ENCODE data around the gene DRAP1.

DNA sequence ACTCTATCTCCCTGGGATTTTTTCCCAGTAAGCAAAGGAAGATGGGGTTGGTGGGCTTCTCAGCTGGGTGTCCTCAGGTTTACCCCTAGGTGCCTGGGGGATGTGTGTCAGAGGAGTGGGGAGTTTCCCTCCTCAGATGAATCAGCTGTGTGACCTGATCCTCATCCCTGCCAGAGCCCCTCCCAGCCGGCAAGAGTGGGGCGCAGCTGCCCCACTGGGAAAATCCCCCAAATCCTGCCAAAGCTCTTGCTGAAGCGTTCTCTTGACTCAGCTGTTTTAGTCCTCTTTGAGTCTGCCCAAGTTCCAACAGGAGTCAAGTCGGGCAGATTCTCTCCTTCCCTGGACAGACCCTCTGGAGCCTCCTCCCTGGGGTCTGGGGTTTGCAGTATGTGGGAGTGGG lies 6.4 kb upstream of the DRAP1 start:
- TF ChIP-seq, protein P1, sequence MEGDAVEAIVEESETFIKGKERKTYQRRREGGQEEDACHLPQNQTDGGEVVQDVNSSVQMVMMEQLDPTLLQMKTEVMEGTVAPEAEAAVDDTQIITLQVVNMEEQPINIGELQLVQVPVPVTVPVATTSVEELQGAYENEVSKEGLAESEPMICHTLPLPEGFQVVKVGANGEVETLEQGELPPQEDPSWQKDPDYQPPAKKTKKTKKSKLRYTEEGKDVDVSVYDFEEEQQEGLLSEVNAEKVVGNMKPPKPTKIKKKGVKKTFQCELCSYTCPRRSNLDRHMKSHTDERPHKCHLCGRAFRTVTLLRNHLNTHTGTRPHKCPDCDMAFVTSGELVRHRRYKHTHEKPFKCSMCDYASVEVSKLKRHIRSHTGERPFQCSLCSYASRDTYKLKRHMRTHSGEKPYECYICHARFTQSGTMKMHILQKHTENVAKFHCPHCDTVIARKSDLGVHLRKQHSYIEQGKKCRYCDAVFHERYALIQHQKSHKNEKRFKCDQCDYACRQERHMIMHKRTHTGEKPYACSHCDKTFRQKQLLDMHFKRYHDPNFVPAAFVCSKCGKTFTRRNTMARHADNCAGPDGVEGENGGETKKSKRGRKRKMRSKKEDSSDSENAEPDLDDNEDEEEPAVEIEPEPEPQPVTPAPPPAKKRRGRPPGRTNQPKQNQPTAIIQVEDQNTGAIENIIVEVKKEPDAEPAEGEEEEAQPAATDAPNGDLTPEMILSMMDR (IDR thresholded peaks at IDR 0.05), result no peak
- TF ChIP-seq ZFX (IDR thresholded peaks at IDR 0.05; ENCODE audit: borderline replicate concordance), result no peak

Measured in 22Rv1 (cell line).